Liver (tissue), 3 donors: ENCODE measurements around the gene GDI1.
"Not testable (repeated sequence)": the region's sequence is repeated elsewhere in the genome, so short reads cannot be mapped to it uniquely, and the experiment has no call there.

Experiments used
- ATF3 ChIP-seq: IDR thresholded peaks from 2 replicates; pipeline ENCODE4 v1.6.1; 2016; ENCODE audit warnings: antibody characterized with exemption
- CTCF ChIP-seq: fragments of 150-350 bp; IDR thresholded peaks from 2 replicates; pipeline ENCODE4 v1.5.1; 2017; ENCODE audit warnings: improper control_type of control experiment, low read depth, low read length; ENCODE audit not compliant: missing input control
- FOXA2 ChIP-seq: IDR thresholded peaks from 2 replicates; pipeline ENCODE4 v1.6.1; 2016; ENCODE audit warnings: antibody characterized with exemption
- HNF4A ChIP-seq, 2 donors: conservative IDR thresholded peaks; 2 replicates each; pipeline ENCODE4 v1.6.1; 2016; ENCODE audit warnings: antibody characterized with exemption in 2 of 2, mild to moderate bottlenecking in 2 of 2
- HNF4G ChIP-seq: IDR thresholded peaks from 2 replicates; pipeline ENCODE4 v1.6.1; 2016; ENCODE audit warnings: antibody characterized with exemption
- MAX ChIP-seq: IDR thresholded peaks from 2 replicates; pipeline ENCODE4 v1.6.1; 2016; ENCODE audit warnings: antibody characterized with exemption
- NR2F2 ChIP-seq: IDR thresholded peaks from 2 replicates; pipeline ENCODE4 v1.6.1; 2016; ENCODE audit warnings: antibody characterized with exemption
- RAD21 ChIP-seq, 2 donors: IDR thresholded peaks; 2 replicates each; pipeline ENCODE4 v1.6.1; 2016; ENCODE audit warnings: antibody characterized with exemption in 2 of 2, mild to moderate bottlenecking in 2 of 2
- REST ChIP-seq: IDR thresholded peaks from 2 replicates; pipeline ENCODE4 v1.6.1; 2016; ENCODE audit warnings: antibody characterized with exemption, mild to moderate bottlenecking
- RXRA ChIP-seq, 2 donors: IDR thresholded peaks; 2 replicates each; pipeline ENCODE4 v1.6.1; 2017 to 2018; ENCODE audit warnings: antibody characterized with exemption in 2 of 2, mild to moderate bottlenecking in 1 of 2
- SP1 ChIP-seq: IDR thresholded peaks from 2 replicates; pipeline ENCODE4 v1.6.1; 2018; ENCODE audit warnings: antibody characterized with exemption, mild to moderate bottlenecking
- TAF1 ChIP-seq: conservative IDR thresholded peaks from 2 replicates; pipeline ENCODE4 v1.6.1; 2016; ENCODE audit warnings: antibody characterized with exemption, mild to moderate bottlenecking
- YY1 ChIP-seq: IDR thresholded peaks from 2 replicates; pipeline ENCODE4 v1.6.1; 2016; ENCODE audit warnings: antibody characterized with exemption, mild to moderate bottlenecking
- ZBTB33 ChIP-seq: IDR thresholded peaks from 2 replicates; pipeline ENCODE4 v1.6.1; 2016; ENCODE audit warnings: antibody characterized with exemption
- donor health status: healthy.
- donor health status: healthy.

GRCh38 chrX:154400369-154400817 lies 36.6 kb upstream of the GDI1 start:
- TF ChIP-seq CTCF; REST; FOXA2; HNF4G; TAF1; NR2F2; SP1; RXRA (IDR thresholded peaks at IDR 0.05); HNF4A (conservative IDR thresholded peaks at IDR 0.05); RAD21 (IDR thresholded peaks at IDR 0.05); ZBTB33; MAX; ATF3; YY1: not testable (repeated sequence)
